HAP-1 (cell line): ENCODE measurements around the gene FGF12.

ENCODE experiments used
- DNase-seq, 2 experiments: peaks; one replicate each; pipeline ENCODE4 v3.0.0-alpha.2; 2016 to 2020; ENCODE audit warnings: low spot score in 2 of 2
- H3K27me3 ChIP-seq: fragments of 250-450 bp; sonication (Bioruptor Pico); 2 replicates; pipeline ENCODE4 v1.5.1; 2020; ENCODE audit warnings: low read depth, mild to moderate bottlenecking, moderate library complexity
- H3K36me3 ChIP-seq: fragments of 250-450 bp; sonication (Bioruptor Pico); replicated peaks from 2 replicates; pipeline ENCODE4 v1.5.1; 2020; ENCODE audit warnings: mild to moderate bottlenecking
- H3K4me1 ChIP-seq: fragments of 250-450 bp; sonication (Bioruptor Pico); 2 replicates; pipeline ENCODE4 v1.5.1; 2020; ENCODE audit warnings: mild to moderate bottlenecking
- H3K4me3 ChIP-seq: fragments of 250-450 bp; sonication (Bioruptor Pico); 2 replicates; pipeline ENCODE4 v1.5.1; 2020; ENCODE audit warnings: mild to moderate bottlenecking, moderate library complexity
- H3K9me3 ChIP-seq: fragments of 250-450 bp; sonication (Bioruptor Pico); 2 replicates; pipeline ENCODE4 v1.5.1; 2020; ENCODE audit warnings: mild to moderate bottlenecking, moderate library complexity
- in situ Hi-C: fragments of 300-500 bp; cut with MboI; formaldehyde crosslinking; loops from 3 replicates; pipeline ENCODE4 v1.14.3; 2020; ENCODE audit warnings: low sequenced_read_pairs, inconsistent platforms, mixed read lengths

FGF12 gene

GRCh38 chr3:192433704-192434103 lies 293.6 kb downstream of the FGF12 start:
- Histone ChIP-seq H3K9me3 (no peaks in the 10 kb centered on the region), H3K4me3 (no peak overlapping the region), H3K4me1 (no peaks in the 10 kb centered on the region), H3K27me3 (no peaks in the 10 kb centered on the region), H3K36me3 (no peaks in the 10 kb centered on the region)
- in situ Hi-C loops = loop anchor here (10.0 kb wide), 2 partner anchors 1019 to 1289 kb away; no protein-coding TSS in a partner anchor
- DNase-seq = no peak

GRCh38 chr3:192422997-192423342 lies 304.4 kb downstream of the FGF12 start:
- H3K9me3 ChIP-seq = no peaks in the 10 kb centered on the region
- H3K36me3 ChIP-seq = no peaks in the 10 kb centered on the region
- no peak overlapping the region for H3K4me3 ChIP-seq
- H3K4me1 ChIP-seq = no peaks in the 10 kb centered on the region
- in situ Hi-C loops = no loop called here
- 0 out of 2 replicates have a peak, but pooled peaks cover 5% of the 10 kb centered on the region for H3K27me3 ChIP-seq
- no peak for DNase-seq

- no peak overlapping the region for H3K4me3 ChIP-seq
- H3K36me3 ChIP-seq = no peaks in the 10 kb centered on the region
- no peaks in the 10 kb centered on the region; the same call in 1 of the 2 replicates for H3K4me1 ChIP-seq
- H3K9me3 ChIP-seq = no peaks in the 10 kb centered on the region
- DNase-seq = no peak
- in situ Hi-C loops = no loop called here
- H3K27me3 ChIP-seq = 0 out of 2 replicates have a peak, but pooled peaks cover 5% of the 10 kb centered on the region
These were observed 304.9 kb downstream of the FGF12 start for GRCh38 chr3:192422321-192422996.

- no peak overlapping the region for H3K4me3 ChIP-seq
- DNase-seq = no peak
- in situ Hi-C loops = no loop called here
- no peaks in the 10 kb centered on the region for H3K9me3 ChIP-seq
- no peaks in the 10 kb centered on the region for H3K27me3 ChIP-seq
- no peaks in the 10 kb centered on the region for H3K36me3 ChIP-seq
- H3K4me1 ChIP-seq = no peaks in the 10 kb centered on the region; the same call in 1 of the 2 replicates
These were observed 308.0 kb downstream of the FGF12 start for GRCh38 chr3:192419312-192419711.

- no peaks in the 10 kb centered on the region for H3K9me3 ChIP-seq
- in situ Hi-C loops = no loop called here
- no peaks in the 10 kb centered on the region for H3K27me3 ChIP-seq
These were observed 309.7 kb downstream of the FGF12 start for GRCh38 chr3:192417559-192418055.

GRCh38 chr3:192417017-192417416 lies 310.3 kb downstream of the FGF12 start:
- Histone ChIP-seq H3K9me3 (no peaks in the 10 kb centered on the region), H3K36me3 (no peaks in the 10 kb centered on the region), H3K4me1 (no peaks in the 10 kb centered on the region; the same call in 1 of the 2 replicates), H3K27me3 (no peaks in the 10 kb centered on the region), H3K4me3 (no peak overlapping the region)
- in situ Hi-C loops = no loop called here
- no peak for DNase-seq

More at GRCh38 chr3:192417559-192418055, 309.7 kb downstream of the FGF12 start:
- no peak overlapping the region for H3K4me3 ChIP-seq
- DNase-seq = no peak
- H3K4me1 ChIP-seq = no peaks in the 10 kb centered on the region; the same call in 1 of the 2 replicates
- H3K36me3 ChIP-seq = no peaks in the 10 kb centered on the region

- H3K9me3 ChIP-seq = no peaks in the 10 kb centered on the region
- DNase-seq = no peak
- peaks cover 3% of the 10 kb centered on the region; the same call in 1 of the 2 replicates for H3K27me3 ChIP-seq
- in situ Hi-C loops = no loop called here
- H3K4me1 ChIP-seq = no peaks in the 10 kb centered on the region; the same call in 1 of the 2 replicates
- H3K36me3 ChIP-seq = no peaks in the 10 kb centered on the region
- no peak overlapping the region for H3K4me3 ChIP-seq
These were observed 313.9 kb downstream of the FGF12 start for GRCh38 chr3:192413461-192413860.

GRCh38 chr3:192410684-192410960 lies 316.7 kb downstream of the FGF12 start:
- DNase-seq = no peak
- H3K4me1 ChIP-seq = no peaks in the 10 kb centered on the region
- H3K36me3 ChIP-seq = no peaks in the 10 kb centered on the region
- no peak overlapping the region for H3K4me3 ChIP-seq
- in situ Hi-C loops = no loop called here
- H3K27me3 ChIP-seq = peaks cover 11% of the 10 kb centered on the region; the same call in 1 of the 2 replicates
- no peaks in the 10 kb centered on the region for H3K9me3 ChIP-seq

- Histone ChIP-seq H3K4me1 (no peaks in the 10 kb centered on the region), H3K27me3 (peaks cover 11% of the 10 kb centered on the region; the same call in 1 of the 2 replicates), H3K36me3 (no peaks in the 10 kb centered on the region), H3K4me3 (peak overlapping the region; percentile 40), H3K9me3 (no peaks in the 10 kb centered on the region)
- in situ Hi-C loops = no loop called here
- peak; percentile 35 to 46 for DNase-seq
These were observed 317.3 kb downstream of the FGF12 start for GRCh38 chr3:192409838-192410683.

- H3K27me3 ChIP-seq = peaks cover 11% of the 10 kb centered on the region; the same call in 1 of the 2 replicates
- peak; percentile 16 to 64 for DNase-seq
- peak overlapping the region; percentile 40 for H3K4me3 ChIP-seq
- no peaks in the 10 kb centered on the region for H3K36me3 ChIP-seq
- no peaks in the 10 kb centered on the region for H3K9me3 ChIP-seq
- no peaks in the 10 kb centered on the region for H3K4me1 ChIP-seq
- in situ Hi-C loops = no loop called here
These were observed 318.0 kb downstream of the FGF12 start for GRCh38 chr3:192409201-192409837.

GRCh38 chr3:192408647-192409200 lies 318.6 kb downstream of the FGF12 start:
- H3K27me3 ChIP-seq = peaks cover 11% of the 10 kb centered on the region; the same call in 1 of the 2 replicates
- DNase-seq = peak in 1 of 2 experiments; percentile 56

GRCh38 chr3:192408007-192408646 lies 319.2 kb downstream of the FGF12 start:
- in situ Hi-C loops = no loop called here
- H3K4me1 ChIP-seq = no peaks in the 10 kb centered on the region
- H3K9me3 ChIP-seq = no peaks in the 10 kb centered on the region
- DNase-seq = no peak
- peaks cover 11% of the 10 kb centered on the region; the same call in 1 of the 2 replicates for H3K27me3 ChIP-seq
- H3K4me3 ChIP-seq = peak overlapping the region; percentile 40; the same call in 1 of the 2 replicates
- H3K36me3 ChIP-seq = no peaks in the 10 kb centered on the region

More at GRCh38 chr3:192408647-192409200, 318.6 kb downstream of the FGF12 start:
- Histone ChIP-seq H3K4me3 (peak overlapping the region; percentile 40), H3K9me3 (no peaks in the 10 kb centered on the region), H3K36me3 (no peaks in the 10 kb centered on the region), H3K4me1 (no peaks in the 10 kb centered on the region)
- in situ Hi-C loops = no loop called here

GRCh38 chr3:192399767-192400166 lies 327.6 kb downstream of the FGF12 start:
- no peak overlapping the region for H3K4me3 ChIP-seq
- H3K9me3 ChIP-seq = no peaks in the 10 kb centered on the region
- H3K4me1 ChIP-seq = no peaks in the 10 kb centered on the region
- no peaks in the 10 kb centered on the region for H3K27me3 ChIP-seq
- in situ Hi-C loops = no loop called here
- no peak for DNase-seq
- no peaks in the 10 kb centered on the region for H3K36me3 ChIP-seq
